HepG2 (cell line): Measurements from ENCODE around the gene EEF2. TPM values are rescaled to one million over a fixed set of nuclear protein-coding genes. Genes with fewer than 3 reads are reported as not detected.
A peak's percentile ranks its signal among the peaks of the same experiment; 100 is the strongest.

ENCODE experiments used
- BRCA1 ChIP-seq: sonication (generic); formaldehyde crosslinking; IDR thresholded peaks from 2 replicates; pipeline ENCODE4 v1.4.0; 2020; ENCODE audit warnings: missing genetic modification reagents
- CREM ChIP-seq, 2 experiments: sonication (generic) in 1 of 2; formaldehyde crosslinking in 1 of 2; IDR thresholded peaks; 2 replicates each; pipeline versions ENCODE4 v1.4.0 to v1.6.1; 2016 to 2020; ENCODE audit warnings: antibody characterized with exemption in 1 of 2, mild to moderate bottlenecking in 1 of 2, missing genetic modification reagents in 1 of 2
- ESRRA ChIP-seq: sonication (generic); formaldehyde crosslinking; IDR thresholded peaks from 2 replicates; pipeline ENCODE4 v1.5.1; 2020; ENCODE audit warnings: mild to moderate bottlenecking, low read depth, missing genetic modification reagents
- GABPB1 ChIP-seq: IDR thresholded peaks from 2 replicates; pipeline ENCODE4 v1.6.1; 2016; ENCODE audit warnings: mild to moderate bottlenecking, missing genetic modification reagents, moderate library complexity, missing compliant biosample characterization
- GMEB2 ChIP-seq: IDR thresholded peaks from 2 replicates; pipeline ENCODE4 v1.6.1; 2016; ENCODE audit warnings: missing biosample characterization, missing genetic modification reagents, low read depth
- KLF12 ChIP-seq: sonication (generic); formaldehyde crosslinking; IDR thresholded peaks from 2 replicates; pipeline ENCODE4 v1.4.0; 2020; ENCODE audit warnings: missing genetic modification reagents, borderline replicate concordance
- MEF2D ChIP-seq: sonication (generic); formaldehyde crosslinking; IDR thresholded peaks from 2 replicates; pipeline ENCODE4 v1.5.1; 2020; ENCODE audit warnings: mild to moderate bottlenecking, missing genetic modification reagents
- PRDM4 ChIP-seq: sonication (generic); formaldehyde crosslinking; IDR thresholded peaks from 2 replicates; pipeline ENCODE4 v1.9.0; 2021; ENCODE audit warnings: missing genetic modification reagents, borderline replicate concordance
- RAD21 ChIP-seq: fragments of 450-650 bp; formaldehyde crosslinking; IDR thresholded peaks from 2 replicates; pipeline ENCODE4 v1.5.0; 2020; ENCODE audit warnings: mild to moderate bottlenecking
- RBFOX2 ChIP-seq: fragments of 200-400 bp; formaldehyde crosslinking; IDR thresholded peaks from 2 replicates; pipeline ENCODE4 v1.6.1; 2017; ENCODE audit warnings: low read depth, mild to moderate bottlenecking, low read length
- TAF1 ChIP-seq: sonication (generic); formaldehyde crosslinking; IDR thresholded peaks from 2 replicates; pipeline ENCODE4 v1.4.0; 2020; ENCODE audit warnings: missing genetic modification reagents
- TBX2 ChIP-seq: sonication (generic); formaldehyde crosslinking; IDR thresholded peaks from 2 replicates; pipeline ENCODE4 v1.5.0; 2020; ENCODE audit warnings: missing genetic modification reagents, mild to moderate bottlenecking, borderline replicate concordance
- ZNF274 ChIP-seq: sonication (generic); formaldehyde crosslinking; IDR thresholded peaks from 2 replicates; pipeline ENCODE4 v1.5.1; 2020; ENCODE audit warnings: mild to moderate bottlenecking, missing genetic modification reagents
- ZNF430 ChIP-seq: sonication (generic); formaldehyde crosslinking; IDR thresholded peaks from 2 replicates; pipeline ENCODE4 v1.9.0; 2021; ENCODE audit warnings: mild to moderate bottlenecking, missing genetic modification reagents
- ZNF530 ChIP-seq: sonication (generic); formaldehyde crosslinking; IDR thresholded peaks from 2 replicates; pipeline ENCODE4 v1.5.0; 2020; ENCODE audit warnings: low read depth, mild to moderate bottlenecking, missing genetic modification reagents
- ZNF577 ChIP-seq: sonication (generic); formaldehyde crosslinking; IDR thresholded peaks from 2 replicates; pipeline ENCODE4 v1.4.0; 2020; ENCODE audit warnings: mild to moderate bottlenecking, low read depth, missing genetic modification reagents, borderline replicate concordance
- polyA plus RNA-seq, 8 experiments: library from polyadenylated mRNA; depleted of rRNA in 3 of 8; stranded (reverse) in 7 of 8; unstranded in 1 of 8; fragments of >200 nt; fragmentation: Illumina TruSeq in 4 of 8; extraction: Trizol in 4 of 8; gene quantifications; 2 replicates each; pipeline versions ENCODE4 v1.2.1 to v1.2.3, GENCODE V29; 2011 to 2016; ENCODE audit warnings: low read depth in 4 of 8, missing spikeins in 1 of 8, mixed read lengths in 1 of 8; ENCODE audit not compliant: insufficient read depth in 1 of 8
- total RNA-seq, 5 experiments: library from RNA; depleted of rRNA; stranded (reverse); fragments of >200 nt; fragmentation: Illumina TruSeq; extraction: Trizol; gene quantifications; 2 replicates each; pipeline ENCODE4 v1.2.3, GENCODE V29; 2016; ENCODE audit warnings: low read depth in 1 of 5
- TF ChIP-seq, protein P1 (sequence below): sonication (generic); formaldehyde crosslinking; IDR thresholded peaks from 2 replicates; pipeline ENCODE4 v1.5.0; 2020; ENCODE audit warnings: mild to moderate bottlenecking, missing genetic modification reagents
- TF ChIP-seq, protein P2 (sequence below): sonication (generic); formaldehyde crosslinking; conservative IDR thresholded peaks from 2 replicates; pipeline ENCODE4 v1.5.0; 2020; ENCODE audit warnings: missing genetic modification reagents

EEF2 gene
- total and polyA plus RNA-seq, 2 of the 13 experiments (the other 11 are each of a cell fraction or from before 2014, with no cell fraction given): 1,441 to 1,777 TPM

- TF ChIP-seq GMEB2 (peak; percentile 22; the same call in 1 of the 2 replicates), RBFOX2 (peak; percentile 86), MEF2D (CRISPR knock-in tag) (no peak), RAD21 (CRISPR knock-in tag) (peak; percentile 43; the same call in 1 of the 2 replicates), BRCA1 (CRISPR knock-in tag) (no peak), ZNF430 (CRISPR knock-in tag) (no peak; the same call in 1 of the 2 replicates), ZNF274 (CRISPR knock-in tag) (peak; percentile 93), CREM (IDR thresholded peaks at IDR 0.05) (no peak), CREM (CRISPR knock-in tag; IDR thresholded peaks at IDR 0.05) (no peak), ESRRA (CRISPR knock-in tag) (0 out of 2 replicates have a peak, but pooled peaks have one; percentile 51), ZNF530 (CRISPR knock-in tag) (0 out of 2 replicates have a peak, but pooled peaks have one; percentile 63), TAF1 (CRISPR knock-in tag) (peak; percentile 81), PRDM4 (CRISPR knock-in tag) (no peak), ZNF577 (CRISPR knock-in tag) (no peak), GABPB1 (CRISPR knock-in tag) (peak; percentile 82), TBX2 (CRISPR knock-in tag) (peak; percentile 87), KLF12 (0 out of 2 replicates have a peak, but pooled peaks have one; percentile 78)
- TF ChIP-seq, protein P1, sequence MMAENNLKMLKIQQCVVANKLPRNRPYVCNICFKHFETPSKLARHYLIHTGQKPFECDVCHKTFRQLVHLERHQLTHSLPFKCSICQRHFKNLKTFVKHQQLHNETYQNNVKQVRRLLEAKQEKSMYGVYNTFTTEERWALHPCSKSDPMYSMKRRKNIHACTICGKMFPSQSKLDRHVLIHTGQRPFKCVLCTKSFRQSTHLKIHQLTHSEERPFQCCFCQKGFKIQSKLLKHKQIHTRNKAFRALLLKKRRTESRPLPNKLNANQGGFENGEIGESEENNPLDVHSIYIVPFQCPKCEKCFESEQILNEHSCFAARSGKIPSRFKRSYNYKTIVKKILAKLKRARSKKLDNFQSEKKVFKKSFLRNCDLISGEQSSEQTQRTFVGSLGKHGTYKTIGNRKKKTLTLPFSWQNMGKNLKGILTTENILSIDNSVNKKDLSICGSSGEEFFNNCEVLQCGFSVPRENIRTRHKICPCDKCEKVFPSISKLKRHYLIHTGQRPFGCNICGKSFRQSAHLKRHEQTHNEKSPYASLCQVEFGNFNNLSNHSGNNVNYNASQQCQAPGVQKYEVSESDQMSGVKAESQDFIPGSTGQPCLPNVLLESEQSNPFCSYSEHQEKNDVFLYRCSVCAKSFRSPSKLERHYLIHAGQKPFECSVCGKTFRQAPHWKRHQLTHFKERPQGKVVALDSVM: peak; percentile 26; the same call in 1 of the 2 replicates
- TF ChIP-seq, protein P2, sequence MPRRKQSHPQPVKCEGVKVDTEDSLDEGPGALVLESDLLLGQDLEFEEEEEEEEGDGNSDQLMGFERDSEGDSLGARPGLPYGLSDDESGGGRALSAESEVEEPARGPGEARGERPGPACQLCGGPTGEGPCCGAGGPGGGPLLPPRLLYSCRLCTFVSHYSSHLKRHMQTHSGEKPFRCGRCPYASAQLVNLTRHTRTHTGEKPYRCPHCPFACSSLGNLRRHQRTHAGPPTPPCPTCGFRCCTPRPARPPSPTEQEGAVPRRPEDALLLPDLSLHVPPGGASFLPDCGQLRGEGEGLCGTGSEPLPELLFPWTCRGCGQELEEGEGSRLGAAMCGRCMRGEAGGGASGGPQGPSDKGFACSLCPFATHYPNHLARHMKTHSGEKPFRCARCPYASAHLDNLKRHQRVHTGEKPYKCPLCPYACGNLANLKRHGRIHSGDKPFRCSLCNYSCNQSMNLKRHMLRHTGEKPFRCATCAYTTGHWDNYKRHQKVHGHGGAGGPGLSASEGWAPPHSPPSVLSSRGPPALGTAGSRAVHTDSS (CRISPR knock-in tag): no peak
These were observed 22.0 kb upstream of the EEF2 start, which contains the start of gene PIAS4 (continued) for GRCh38 chr19:4007021-4007835.
